IMR-90 (cell line): ENCODE data around the gene ZBTB11. TPM values are rescaled to one million over a fixed set of nuclear protein-coding genes. Genes with fewer than 3 reads are reported as not detected.

Experiments
- ATAC-seq: fragments of 200-7000 bp; cut with Tn5 transposase; 2 replicates; pipeline ENCODE4 v1.9.1; 2020; ENCODE audit warnings: low read depth, mild to moderate bottlenecking, moderate library complexity
- BruUV-seq: library from RNA; stranded (reverse); fragments of 400-500 nt; replicated peaks from 2 replicates; lab custom pipeline; 2021; lab: Mats Ljungman, UMichigan
- CTCF ChIA-PET: fragments of 300-600 bp; formaldehyde crosslinking; extraction: SDS; loops from one replicate; lab custom pipeline; 2021; ENCODE audit warnings: antibody characterized with exemption; lab: Yijun Ruan, JAX
- POLR2A ChIA-PET: fragments of 300-600 bp; sonication (Branson Sonifier 250); formaldehyde crosslinking; loops from one replicate; lab custom pipeline; 2022; ENCODE audit warnings: antibody characterized with exemption; ENCODE audit not compliant: unreplicated experiment; lab: Charles Lee
- DNase-seq: peaks from one replicate; pipeline ENCODE4 v3.0.0; 2013
- H2AFZ ChIP-seq: replicated peaks from 2 replicates; pipeline ENCODE3; 2013; ENCODE audit warnings: low read length, mild to moderate bottlenecking; ENCODE audit not compliant: poor library complexity
- H2AK5ac ChIP-seq: 2 replicates; pipeline ENCODE4 v1.6.1; 2013; ENCODE audit warnings: low read depth, low read length, inconsistent platforms
- H2AK9ac ChIP-seq: replicated peaks from 2 replicates; pipeline ENCODE3; 2013; ENCODE audit warnings: mild to moderate bottlenecking, low read depth, low read length, moderate library complexity; ENCODE audit not compliant: poor library complexity
- H2BK120ac ChIP-seq: 2 replicates; pipeline ENCODE4 v1.6.1; 2013; ENCODE audit warnings: low read depth, low read length, inconsistent platforms
- H2BK15ac ChIP-seq: 3 replicates; pipeline ENCODE4 v1.6.1; 2013; ENCODE audit warnings: low read depth, low read length, inconsistent platforms
- H2BK20ac ChIP-seq: 2 replicates; pipeline ENCODE4 v1.6.1; 2013; ENCODE audit warnings: low read depth, mild to moderate bottlenecking, inconsistent platforms, low read length, moderate library complexity
- H2BK5ac ChIP-seq: 2 replicates; pipeline ENCODE4 v1.6.1; 2013; ENCODE audit warnings: mild to moderate bottlenecking, low read depth, low read length, inconsistent platforms; ENCODE audit not compliant: poor library complexity, severe bottlenecking
- H3K14ac ChIP-seq: replicated peaks from 2 replicates; pipeline ENCODE4 v1.6.1; 2013; ENCODE audit warnings: low read depth, low read length, inconsistent platforms
- H3K18ac ChIP-seq: 2 replicates; pipeline ENCODE4 v1.6.1; 2013; ENCODE audit warnings: low read depth, low read length, control low read depth
- H3K23ac ChIP-seq: 2 replicates; pipeline ENCODE4 v1.6.1; 2013; ENCODE audit warnings: low read depth, low read length, inconsistent platforms
- H3K27ac ChIP-seq: 2 replicates; pipeline ENCODE4 v1.5.1; 2013; ENCODE audit warnings: mild to moderate bottlenecking, control low read depth, low read length; ENCODE audit not compliant: insufficient read depth
- H3K27me3 ChIP-seq: 2 replicates; pipeline ENCODE4 v1.6.1; 2013; ENCODE audit warnings: low read length; ENCODE audit not compliant: control insufficient read depth, insufficient read depth
- H3K36me3 ChIP-seq: 2 replicates; pipeline ENCODE4 v1.6.1; 2013; ENCODE audit warnings: low read length, mixed read lengths; ENCODE audit not compliant: control insufficient read depth, insufficient read depth
- H3K4ac ChIP-seq: 2 replicates; pipeline ENCODE4 v1.6.1; 2013; ENCODE audit warnings: low read depth, low read length, inconsistent platforms
- H3K4me1 ChIP-seq: 2 replicates; pipeline ENCODE4 v1.6.1; 2013; ENCODE audit warnings: low read length, mixed read lengths; ENCODE audit not compliant: control insufficient read depth, insufficient read depth
- H3K4me2 ChIP-seq: 2 replicates; pipeline ENCODE4 v1.6.1; 2013; ENCODE audit warnings: low read depth, mild to moderate bottlenecking, control low read depth, low read length, moderate library complexity
- H3K4me3 ChIP-seq: 2 replicates; pipeline ENCODE4 v1.5.1; 2013; ENCODE audit warnings: low read depth, mild to moderate bottlenecking, control low read depth, low read length, moderate library complexity; ENCODE audit not compliant: insufficient read depth
- H3K56ac ChIP-seq: 2 replicates; pipeline ENCODE4 v1.6.1; 2013; ENCODE audit warnings: low read length, inconsistent platforms; ENCODE audit not compliant: insufficient read depth; ENCODE audit errors: extremely low read depth
- H3K79me1 ChIP-seq, 2 experiments: 2 replicates each; pipeline ENCODE4 v1.6.1; 2013; ENCODE audit warnings: low read length in 2 of 2, inconsistent platforms in 1 of 2, low read depth in 1 of 2
- H3K9ac ChIP-seq: 2 replicates; pipeline ENCODE4 v1.6.1; 2013; ENCODE audit warnings: low read depth, low read length, control low read depth
- H3K9me1 ChIP-seq: 2 replicates; pipeline ENCODE4 v1.6.1; 2013; ENCODE audit warnings: low read length, inconsistent platforms; ENCODE audit not compliant: insufficient read depth
- H3K9me3 ChIP-seq: 2 replicates; pipeline ENCODE4 v1.6.1; 2013; ENCODE audit warnings: low read length; ENCODE audit not compliant: control insufficient read depth, insufficient read depth
- H4K20me1 ChIP-seq: 2 replicates; pipeline ENCODE4 v1.6.1; 2013; ENCODE audit warnings: low read length, inconsistent platforms; ENCODE audit not compliant: insufficient read depth
- H4K5ac ChIP-seq: 2 replicates; pipeline ENCODE4 v1.6.1; 2013; ENCODE audit warnings: mild to moderate bottlenecking, low read depth, low read length, control low read depth
- H4K8ac ChIP-seq, 2 experiments: 2 replicates each; pipeline ENCODE4 v1.6.1; 2013; ENCODE audit warnings: low read depth in 2 of 2, low read length in 2 of 2, control low read depth in 1 of 2, inconsistent platforms in 1 of 2
- H4K91ac ChIP-seq: 2 replicates; pipeline ENCODE4 v1.6.1; 2013; ENCODE audit warnings: low read depth, low read length, inconsistent platforms; ENCODE audit not compliant: insufficient read depth
- BHLHE40 ChIP-seq: fragments of 150-350 bp; IDR thresholded peaks from 2 replicates; pipeline ENCODE4 v1.6.1; 2016; ENCODE audit warnings: mild to moderate bottlenecking, low read depth, low read length
- CEBPB ChIP-seq: IDR thresholded peaks from 2 replicates; pipeline ENCODE4 v1.6.1; 2012; ENCODE audit warnings: low read depth, low read length, improper control_type of control experiment
- CHD1 ChIP-seq: IDR thresholded peaks from 2 replicates; pipeline ENCODE4 v1.6.1; 2012; ENCODE audit warnings: low read depth, low read length, improper control_type of control experiment
- CTCF ChIP-seq: conservative IDR thresholded peaks from 2 replicates; pipeline ENCODE4 v1.5.1; 2012; ENCODE audit warnings: mild to moderate bottlenecking, low read depth, low read length, improper control_type of control experiment
- ELK1 ChIP-seq: fragments of 150-350 bp; IDR thresholded peaks from 2 replicates; pipeline ENCODE4 v1.6.1; 2016; ENCODE audit warnings: low read depth, mild to moderate bottlenecking, low read length, moderate library complexity, borderline replicate concordance
- FOS ChIP-seq: fragments of 150-350 bp; IDR thresholded peaks from 2 replicates; pipeline ENCODE4 v1.6.1; 2016; ENCODE audit warnings: low read depth, low read length
- MAFK ChIP-seq: IDR thresholded peaks from 2 replicates; pipeline ENCODE4 v1.6.1; 2012; ENCODE audit warnings: low read depth, low read length, improper control_type of control experiment
- MAZ ChIP-seq: IDR thresholded peaks from 2 replicates; pipeline ENCODE4 v1.6.1; 2012; ENCODE audit warnings: low read depth, mild to moderate bottlenecking, low read length, improper control_type of control experiment, moderate library complexity, borderline replicate concordance
- MXI1 ChIP-seq: IDR thresholded peaks from 2 replicates; pipeline ENCODE4 v1.6.1; 2012; ENCODE audit warnings: low read depth, mild to moderate bottlenecking, low read length, moderate library complexity, borderline replicate concordance
- NFE2L2 ChIP-seq: fragments of 150-350 bp; IDR thresholded peaks from 2 replicates; pipeline ENCODE4 v1.6.1; 2016; ENCODE audit warnings: low read depth, mild to moderate bottlenecking, low read length
- POLR2A ChIP-seq: IDR thresholded peaks from 2 replicates; pipeline ENCODE4 v1.6.1; 2012; ENCODE audit warnings: mild to moderate bottlenecking, low read depth, low read length
- RAD21 ChIP-seq: IDR thresholded peaks from 2 replicates; pipeline ENCODE4 v1.6.1; 2012; ENCODE audit warnings: low read length, improper control_type of control experiment
- RCOR1 ChIP-seq: IDR thresholded peaks from 2 replicates; pipeline ENCODE4 v1.6.1; 2012; ENCODE audit warnings: mild to moderate bottlenecking, low read length, improper control_type of control experiment; ENCODE audit not compliant: insufficient replicate concordance
- RFX5 ChIP-seq: IDR thresholded peaks from 2 replicates; pipeline ENCODE4 v1.8.0; 2012; ENCODE audit warnings: low read depth, mild to moderate bottlenecking, low read length, moderate library complexity
- SMC3 ChIP-seq: fragments of 150-350 bp; IDR thresholded peaks from 2 replicates; pipeline ENCODE4 v1.6.1; 2016; ENCODE audit warnings: low read depth, mild to moderate bottlenecking, antibody characterized with exemption, low read length, moderate library complexity
- USF2 ChIP-seq: fragments of 150-350 bp; IDR thresholded peaks from 2 replicates; pipeline ENCODE4 v1.6.1; 2017; ENCODE audit warnings: mild to moderate bottlenecking, antibody characterized with exemption, low read length, low read depth
- WGBS, 2 experiments: methylation state at CpG; one replicate each; pipeline versions ENCODE4 v1.1.5 to v1.1.7; 2013; ENCODE audit warnings: missing lambda C conversion rate in 2 of 2; ENCODE audit not compliant: insufficient read length in 1 of 2; ENCODE audit errors: extremely low coverage in 2 of 2; 5-methylcytosine and 5-hydroxymethylcytosine counted together
- dilution Hi-C: fragments of 300-500 bp; cut with HindIII; formaldehyde crosslinking; loops from one replicate; pipeline ENCODE4 v1.14.3; 2018; ENCODE audit warnings: low sequenced_read_pairs; ENCODE audit not compliant: unreplicated experiment
- in situ Hi-C: fragments of 300-500 bp; cut with MboI; formaldehyde crosslinking; loops from 3 replicates; pipeline ENCODE4 v1.14.3; 2019; ENCODE audit warnings: low sequenced_read_pairs, inconsistent platforms, mixed read lengths
- intact Hi-C: fragments of 100-400 bp; cut with micrococcal nuclease; formaldehyde crosslinking; loops from 2 replicates; pipeline ENCODE4 v1.10.0; 2022
- polyA plus RNA-seq, 3 experiments: library from polyadenylated mRNA; depleted of rRNA; stranded (reverse); fragments of >200 nt; gene quantifications; 2 replicates each; pipeline ENCODE4 v1.2.3, GENCODE V29; 2012; ENCODE audit warnings: low replicate concordance in 1 of 3
- total RNA-seq: library from RNA; depleted of rRNA; stranded (reverse); fragments of >200 nt; gene quantifications from 2 replicates; pipeline ENCODE4 v1.2.3, GENCODE V29; 2012

ZBTB11 gene
- total and polyA plus RNA-seq, 2 of the 4 experiments (the other 2 are of a cell fraction) = 6.0 to 17.2 TPM

- Histone ChIP-seq H2BK5ac (no peak overlapping the region), H4K20me1 (no peaks in the 10 kb centered on the region), H2AK5ac (no peak overlapping the region), H3K4me3 (no peak overlapping the region), H4K8ac (no peak overlapping the region), H3K27ac (no peak overlapping the region), H3K9ac (no peak overlapping the region), H3K36me3 (no peaks in the 10 kb centered on the region), H3K4me2 (no peak overlapping the region), H2BK15ac (no peak overlapping the region), H4K91ac (no peak overlapping the region), H4K5ac (no peak overlapping the region), H3K18ac (no peak overlapping the region), H3K79me1 (no peaks in the 10 kb centered on the region), H3K4me1 (0 out of 2 replicates have a peak, but pooled peaks cover 1% of the 10 kb centered on the region), H3K14ac (no peak overlapping the region), H3K27me3 (no peaks in the 10 kb centered on the region), H3K56ac (no peak overlapping the region), H3K9me3 (no peaks in the 10 kb centered on the region), H2BK20ac (no peak overlapping the region), H2BK120ac (no peak overlapping the region), H2AFZ (no peak overlapping the region), H3K9me1 (peaks cover 9% of the 10 kb centered on the region), H2AK9ac (no peak overlapping the region), H3K23ac (no peak overlapping the region), H3K4ac (no peak overlapping the region)
- POLR2A ChIA-PET = no interaction called here
- intact Hi-C loops (no loop called here), in situ Hi-C loops (no loop called here), dilution Hi-C loops (no loop called here)
- ATAC-seq (no peak), DNase-seq (no peak)
- CTCF ChIA-PET = no interaction called here
- no CpG with 5 or more reads among the region's 3 CpGs for WGBS, 2 experiments
- TF ChIP-seq FOS = no peak
- TF ChIP-seq SMC3 = no peak
- no peak for TF ChIP-seq RCOR1
- TF ChIP-seq MAFK = no peak
- TF ChIP-seq MXI1 = no peak
- TF ChIP-seq RFX5 = no peak
- TF ChIP-seq CHD1 = no peak
- no peak for TF ChIP-seq POLR2A
- no peak for TF ChIP-seq USF2
- TF ChIP-seq CTCF = no peak
- TF ChIP-seq RAD21 = no peak
- TF ChIP-seq CEBPB = no peak
- TF ChIP-seq BHLHE40 = no peak
- no peak for TF ChIP-seq NFE2L2
- no peak for TF ChIP-seq ELK1
- no peak for TF ChIP-seq MAZ
- no TSS peak for BruUV-seq
Observed at GRCh38 chr3:101642441-101642840, 34.5 kb downstream of the ZBTB11 start.
